ENCODE data around the gene MAGI3.
"Not testable (repeated sequence)": the region's sequence is repeated elsewhere in the genome, so short reads cannot be mapped to it uniquely, and the experiment has no call there.

MAGI3 gene

DNA sequence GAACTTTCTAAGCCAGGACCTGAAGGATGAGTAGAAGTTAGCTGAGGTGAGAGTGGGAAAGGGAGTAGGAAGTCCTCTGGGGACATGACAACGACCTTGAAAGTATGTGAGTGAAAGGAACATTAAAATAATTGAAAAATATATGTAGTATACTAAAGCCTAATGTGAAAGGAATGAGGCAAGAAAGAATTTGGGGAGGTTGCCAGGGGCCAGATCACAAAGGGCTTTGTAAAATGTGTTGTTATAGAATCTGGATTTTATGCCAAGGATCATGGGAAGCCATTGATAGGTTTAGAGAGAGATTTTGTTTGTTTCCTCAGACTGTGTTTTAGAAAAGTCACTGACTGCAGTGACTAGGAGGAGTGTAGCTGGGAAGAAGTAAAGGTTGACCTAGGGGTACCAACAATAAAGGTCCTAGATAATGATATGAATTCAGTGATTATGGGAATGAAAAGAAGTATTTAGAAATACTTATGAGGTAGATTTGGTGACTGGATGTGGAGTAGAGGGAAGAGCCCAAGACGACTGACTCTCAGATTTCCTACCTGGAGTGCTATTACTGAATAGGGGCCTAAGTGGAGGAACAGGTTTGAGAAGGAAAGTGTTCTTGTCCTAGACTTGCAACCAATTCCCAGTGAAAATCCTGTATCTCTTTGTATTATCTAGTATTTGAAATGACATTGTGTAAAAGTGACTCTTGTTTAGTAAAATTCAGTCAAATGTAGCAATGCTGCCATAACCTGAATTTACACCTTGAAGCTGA, 189.1 kb downstream of the MAGI3 start:
- DNase-seq (ENCODE audit: low spot score): no peak

DNA sequence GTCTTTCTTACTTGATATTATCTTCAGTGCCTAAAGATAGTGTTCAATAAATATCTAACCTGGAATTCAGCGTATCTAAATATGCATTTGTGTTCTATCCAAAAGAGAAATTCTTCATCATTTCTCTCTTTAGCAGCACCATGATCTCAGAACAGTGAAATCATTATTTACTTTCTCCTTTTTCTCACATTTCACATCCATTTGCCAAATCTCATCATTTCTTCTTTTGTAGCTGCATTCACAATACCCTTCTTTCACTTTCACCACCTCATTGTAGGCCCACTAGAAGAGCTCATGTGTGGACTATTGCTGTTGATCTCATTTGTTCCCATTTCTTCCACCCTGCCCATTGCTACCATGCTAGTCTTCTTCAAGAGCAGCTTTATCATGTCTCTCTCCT, 191.0 kb downstream of the MAGI3 start:
- no peak for DNase-seq (ENCODE audit: low spot score)

GRCh38 chr1:113582084-113582483, 191.8 kb downstream of the MAGI3 start:
- DNase-seq (ENCODE audit: low spot score): no peak

DNA sequence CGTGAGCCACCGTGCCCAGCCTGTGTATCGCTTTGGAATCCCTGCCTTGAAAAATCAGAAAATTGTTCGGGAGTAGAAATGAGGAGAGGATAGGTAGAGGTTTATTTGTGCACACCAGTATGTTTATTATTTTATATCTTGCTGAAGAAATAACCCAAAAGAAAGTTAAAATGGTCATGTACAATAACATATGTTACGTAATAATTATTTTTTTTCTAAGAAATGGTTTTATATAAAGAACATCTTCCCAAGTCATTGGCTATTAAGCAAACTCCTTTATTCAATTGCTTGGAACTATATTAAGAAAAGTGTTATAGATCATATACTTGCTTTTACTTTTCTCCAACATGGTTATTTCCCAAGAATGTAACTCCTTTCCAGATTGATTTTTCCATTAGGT, 197.2 kb downstream of the MAGI3 start:
- no peak for DNase-seq (ENCODE audit: low spot score)

DNA sequence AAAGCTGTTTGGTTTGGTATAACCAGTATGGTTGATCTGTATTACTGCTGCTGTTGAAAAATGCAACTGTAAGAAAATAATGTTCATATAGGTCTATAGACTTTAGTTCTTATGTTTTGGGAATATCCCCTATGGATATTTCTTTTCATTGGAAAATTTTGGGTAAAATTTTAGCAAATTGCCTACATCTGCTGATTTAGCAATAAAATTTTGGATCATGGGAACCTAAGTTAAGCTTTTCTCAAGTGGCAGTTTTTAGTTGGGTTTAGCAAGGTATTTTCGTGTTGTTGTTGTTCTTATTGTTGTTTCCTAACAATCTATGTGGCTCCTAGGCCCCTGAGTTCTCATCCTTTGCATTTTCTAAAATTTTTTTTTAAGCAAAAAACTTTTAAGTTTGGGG, 201.9 kb downstream of the MAGI3 start:
- DNase-seq (ENCODE audit: low spot score): no peak

DNA sequence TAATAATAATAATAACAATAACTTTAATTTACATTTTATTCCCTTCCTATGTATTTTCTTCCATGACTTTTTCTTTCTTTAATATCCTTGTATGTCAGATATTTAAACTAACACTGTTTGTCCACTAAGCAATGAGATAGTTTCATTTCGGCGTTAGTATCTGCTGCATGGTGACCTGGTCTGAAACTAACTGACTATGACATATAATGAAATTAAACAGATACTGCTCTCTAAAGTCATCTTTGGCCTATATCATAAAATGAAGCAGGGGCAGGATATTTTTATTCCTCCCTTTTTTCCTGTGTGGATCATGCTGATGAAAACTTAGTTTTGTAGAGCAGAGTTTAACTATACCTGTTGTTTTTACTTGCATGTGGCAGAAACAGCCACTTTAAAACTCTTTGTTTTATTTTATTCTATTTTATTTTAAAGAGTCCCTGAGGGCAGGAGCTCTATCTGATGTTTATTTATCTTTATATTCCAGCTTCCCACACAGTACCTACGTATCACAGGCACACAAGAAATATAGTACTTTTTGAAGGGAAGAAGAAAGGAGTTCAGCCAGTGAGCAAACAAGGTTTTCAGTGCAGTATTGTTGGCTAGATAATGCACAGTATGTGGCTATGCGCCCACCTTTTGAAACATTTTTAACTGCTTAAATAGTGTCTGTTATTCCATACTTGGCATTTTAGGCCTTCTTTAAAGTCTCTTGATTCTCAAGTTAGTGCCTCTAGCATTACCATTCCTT, 203.4 kb downstream of the MAGI3 start:
- DNase-seq (ENCODE audit: low spot score): no peak

GRCh38 chr1:113604466-113604865, 214.2 kb downstream of the MAGI3 start:
- DNase-seq (ENCODE audit: low spot score): not testable (repeated sequence)

DNA sequence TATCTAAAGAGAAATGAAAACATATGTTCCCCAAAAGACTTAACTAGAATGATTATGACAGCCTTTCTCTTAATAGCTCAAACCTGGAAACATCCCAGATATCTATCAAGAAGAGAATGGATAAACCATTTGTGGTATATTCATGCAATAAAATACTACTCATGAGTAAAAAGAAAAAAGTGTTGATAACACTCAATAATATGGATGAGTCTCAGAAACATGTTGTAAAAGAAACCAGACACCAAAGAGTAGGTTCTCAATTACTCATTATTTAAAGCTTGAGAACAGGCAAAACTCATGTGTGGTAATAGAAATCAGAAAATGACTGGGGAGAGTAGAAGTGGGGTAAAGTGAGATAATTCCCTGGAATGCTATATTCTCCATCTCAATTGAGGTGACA, 214.8 kb downstream of the MAGI3 start:
- DNase-seq (ENCODE audit: low spot score): no peak

DNA sequence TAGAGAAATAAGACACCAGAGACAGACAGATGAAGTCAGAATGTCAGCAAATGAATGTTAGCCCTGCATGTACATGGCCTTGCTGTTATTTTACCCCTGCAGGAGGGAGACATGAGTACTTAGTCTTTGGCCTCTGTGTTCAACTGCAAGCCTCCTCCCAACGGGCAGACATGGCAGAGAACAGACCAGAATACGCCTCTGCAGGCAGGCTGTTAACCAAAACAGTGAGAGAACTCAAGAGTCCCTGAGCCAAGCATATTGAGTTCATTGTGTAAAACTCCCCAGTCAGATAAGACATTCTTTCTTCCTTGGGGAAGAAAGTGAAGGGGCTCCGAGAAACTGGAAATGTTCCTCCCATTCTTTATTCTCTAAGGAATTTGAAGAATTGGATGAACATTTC, 218.1 kb downstream of the MAGI3 start:
- DNase-seq (ENCODE audit: low spot score): no peak

GRCh38 chr1:113610372-113610771, 220.1 kb downstream of the MAGI3 start:
- no peak for DNase-seq (ENCODE audit: low spot score)

DNA sequence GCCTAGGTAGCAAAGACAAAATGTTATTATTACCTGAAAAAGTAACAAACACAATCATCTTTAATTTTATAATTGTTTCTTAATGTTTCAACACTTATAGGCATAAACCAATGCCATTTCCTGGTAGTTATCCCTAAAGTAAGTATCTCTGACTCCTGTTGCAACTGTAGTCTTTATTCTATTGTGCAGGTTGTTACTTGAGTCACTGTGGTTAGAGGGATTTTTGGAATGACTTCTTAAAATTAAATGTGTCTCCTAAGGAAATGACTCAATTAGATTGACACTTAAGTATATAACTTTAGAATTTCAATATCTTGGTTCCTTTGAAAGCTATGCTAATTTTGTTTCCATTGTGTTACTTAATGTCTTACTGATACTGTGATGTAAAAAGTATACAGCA, 225.1 kb downstream of the MAGI3 start:
- no peak for DNase-seq (ENCODE audit: low spot score)

- DNase-seq (ENCODE audit: low spot score): no peak
Measured at GRCh38 chr1:113616156-113616555, 225.8 kb downstream of the MAGI3 start.

GRCh38 chr1:113617438-113618141, 227.3 kb downstream of the MAGI3 start:
- DNase-seq (ENCODE audit: low spot score): no peak

DNA sequence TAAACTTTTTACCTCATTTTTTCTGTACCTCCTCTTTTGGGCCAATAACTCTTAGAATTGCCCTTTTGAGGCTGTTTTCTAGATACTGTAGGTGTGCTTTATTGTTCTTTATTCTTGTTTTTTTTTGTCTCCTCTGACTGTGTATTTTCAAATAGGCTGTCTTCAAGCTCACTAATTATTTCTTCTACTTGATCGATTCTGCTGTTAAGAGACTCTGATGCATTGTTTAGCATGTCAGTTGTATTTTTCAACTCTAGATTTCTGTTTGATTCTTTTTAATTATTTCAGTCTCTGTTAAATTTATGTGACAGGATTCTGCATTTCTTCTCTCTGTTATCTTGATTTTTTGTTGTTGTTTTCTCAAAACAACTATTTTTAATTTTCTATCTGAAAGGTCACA, 238.7 kb downstream of the MAGI3 start:
- DNase-seq (ENCODE audit: low spot score): no peak

- DNase-seq (ENCODE audit: low spot score): no peak
Measured at GRCh38 chr1:113630340-113631327, 240.3 kb downstream of the MAGI3 start.

DNA sequence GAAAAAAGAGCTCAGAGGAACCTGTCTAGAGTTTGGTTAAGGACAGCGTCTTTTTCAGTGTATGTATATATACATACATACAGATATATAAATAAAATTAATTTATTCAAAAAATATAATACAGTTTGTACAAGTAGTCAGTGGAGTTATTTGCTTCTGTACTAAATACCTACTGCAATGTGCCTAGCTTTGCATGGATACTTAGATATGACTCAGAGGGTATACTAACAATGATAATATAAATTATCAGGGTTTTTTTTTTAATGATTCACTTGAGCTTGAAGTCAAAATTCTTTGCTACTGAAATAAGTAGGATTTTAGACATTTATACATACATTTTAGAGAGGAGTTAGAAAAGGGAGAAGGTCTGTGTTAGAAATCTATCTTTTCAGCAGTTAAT, 251.1 kb downstream of the MAGI3 start:
- DNase-seq (ENCODE audit: low spot score): no peak

DNA sequence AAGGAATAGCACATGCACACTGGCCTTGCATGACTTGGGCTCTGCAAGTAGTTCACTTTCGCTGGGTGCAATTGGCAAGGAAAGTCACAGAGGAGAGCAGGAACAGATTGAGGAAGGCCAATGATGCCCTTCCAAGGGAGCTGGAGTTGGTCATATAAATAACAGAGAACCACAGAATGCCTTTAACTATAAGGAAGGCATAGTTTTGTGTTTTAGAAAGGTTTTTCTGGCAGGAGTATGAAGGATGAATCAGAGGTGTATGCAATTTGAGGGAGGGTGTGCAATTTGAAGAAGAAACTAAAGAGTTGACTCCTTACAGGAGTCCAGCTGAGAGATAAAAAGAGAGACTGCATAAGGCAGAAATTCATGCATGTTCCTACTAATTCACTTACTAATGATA, 256.8 kb downstream of the MAGI3 start:
- no peak for DNase-seq (ENCODE audit: low spot score)

GRCh38 chr1:113648478-113648877, 258.2 kb downstream of the MAGI3 start:
- DNase-seq (ENCODE audit: low spot score): no peak

- DNase-seq (ENCODE audit: low spot score): no peak
Measured at GRCh38 chr1:113652771-113653170, 262.5 kb downstream of the MAGI3 start.

DNA sequence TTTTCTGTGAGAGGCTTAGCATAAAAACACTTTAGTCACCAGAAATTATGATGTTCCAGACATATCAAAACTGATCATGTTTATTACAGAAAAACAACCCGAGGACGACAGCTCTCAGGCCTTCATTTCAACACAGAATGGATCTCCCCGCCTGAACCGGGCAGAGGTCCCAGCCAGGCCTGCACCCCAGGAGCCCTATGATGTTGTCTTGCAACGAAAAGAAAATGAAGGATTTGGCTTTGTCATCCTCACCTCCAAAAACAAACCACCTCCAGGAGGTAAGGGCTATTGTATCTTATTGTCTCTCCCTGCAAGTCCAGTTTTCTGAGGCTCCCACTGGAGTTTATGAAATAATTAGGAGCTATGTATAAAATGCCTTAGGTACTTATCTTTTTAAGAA, 263.4 kb downstream of the MAGI3 start:
- no peak for DNase-seq (ENCODE audit: low spot score)

DNA sequence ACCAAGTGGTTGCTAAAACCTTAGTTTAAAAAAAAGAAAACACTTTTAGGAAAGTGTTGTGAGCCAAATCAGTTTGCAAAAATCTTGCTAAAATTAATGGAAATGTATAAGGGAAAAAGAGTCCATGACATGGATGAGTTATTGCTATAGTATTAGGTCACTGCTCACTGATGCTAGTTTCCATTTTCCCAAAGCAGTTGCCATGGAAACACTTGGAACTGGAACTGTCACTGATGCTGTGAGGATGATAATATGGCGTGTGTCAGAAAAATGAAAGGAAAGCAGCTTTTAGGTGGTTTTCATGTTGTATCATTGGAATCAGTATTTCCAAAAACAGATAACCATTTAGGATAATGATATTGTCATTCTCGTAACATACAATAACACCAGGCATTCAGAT, 264.6 kb downstream of the MAGI3 start:
- DNase-seq (ENCODE audit: low spot score): no peak

DNA sequence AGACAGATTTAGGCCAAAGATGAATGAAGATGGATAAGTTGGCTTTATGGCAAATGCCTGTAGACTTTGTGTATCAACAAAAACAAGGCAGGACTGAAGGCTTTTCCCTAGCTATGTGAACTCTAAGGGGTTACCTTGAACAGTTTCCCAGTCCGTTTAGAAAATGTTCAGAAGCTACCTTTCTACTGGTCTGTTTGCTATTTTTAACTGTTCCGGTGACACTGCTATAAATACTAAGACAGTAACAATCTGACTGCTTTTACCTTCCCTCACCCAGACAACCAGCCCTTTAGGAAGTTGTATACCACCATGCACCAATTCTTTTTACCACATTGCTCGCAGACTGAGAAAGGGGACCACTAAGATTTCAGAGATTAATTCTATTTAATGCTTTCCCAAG, 266.8 kb downstream of the MAGI3 start:
- DNase-seq (ENCODE audit: low spot score): no peak

Data from hepatic stellate cell (primary cell).